Dermis lymphatic vessel endothelial cell (primary cell): Measurements from ENCODE around the gene DCAF11. TPM values are rescaled to one million over a fixed set of nuclear protein-coding genes. Genes with fewer than 3 reads are reported as not detected.

Experiments
- total RNA-seq: library from RNA; depleted of rRNA; stranded (reverse); fragments of >200 nt; gene quantifications from 2 replicates; pipeline ENCODE4 v1.2.1, GENCODE V29; 2014

DCAF11 gene
- 65.9 and 89.1 TPM in 2 replicates for total RNA-seq

GRCh38 chr14:24114532-24115421 lies at the start of gene DCAF11, which contains the start of gene NRL:
Gene DCAF11 (plus strand): TSS chr14:24114777. CDS start chr14:24115595, 818 bp downstream.
Gene NRL (minus strand): TSS chr14:24114949. CDS start chr14:24082848, 32,101 bp downstream.

GRCh38 chr14:24071144-24071697 lies 43.4 kb upstream of the DCAF11 start, which contains the start of gene CPNE6:
Gene CPNE6 (plus strand): TSS chr14:24071562. CDS start chr14:24072937, 1,375 bp downstream.

GRCh38 chr14:24093901-24094840 lies 20.4 kb upstream of the DCAF11 start, which contains the start of gene PCK2:
Gene PCK2 (plus strand): TSS chr14:24094311. CDS start chr14:24094406, 95 bp downstream.

GRCh38 chr14:24130380-24130716 lies 15.8 kb downstream of the DCAF11 start, which contains the start of gene FITM1:
Gene FITM1 (plus strand): TSS chr14:24130659. CDS start chr14:24131564, 905 bp downstream.

GRCh38 chr14:24135834-24136683 lies 21.5 kb downstream of the DCAF11 start, which contains the start of gene PSME1:
Gene PSME1 (plus strand): TSS chr14:24136194. CDS start chr14:24136263, 69 bp downstream.

GRCh38 chr14:24141097-24141880 lies 26.7 kb downstream of the DCAF11 start, which contains the start of gene EMC9:
Gene EMC9 (minus strand): TSS chr14:24141591. CDS start chr14:24141304, 287 bp downstream.

GRCh38 chr14:24146453-24146977 lies 31.9 kb downstream of the DCAF11 start, which contains the start of gene PSME2:
Gene PSME2 (minus strand): TSS chr14:24146610. CDS start chr14:24146581, 29 bp downstream.

GRCh38 chr14:24146978-24147760 lies 32.6 kb downstream of the DCAF11 start, which contains the start of gene RNF31:
Gene RNF31 (plus strand): TSS chr14:24147498. CDS start chr14:24147699, 201 bp downstream.

GRCh38 chr14:24160850-24161804 lies 46.5 kb downstream of the DCAF11 start, which contains the start of gene IRF9:
Gene IRF9 (plus strand): TSS chr14:24161265. CDS start chr14:24162145, 880 bp downstream.

GRCh38 chr14:24171422-24172260 lies 57.1 kb downstream of the DCAF11 start, which contains the start of gene REC8:
Gene REC8 (plus strand): TSS chr14:24172080. CDS start chr14:24172553, 473 bp downstream.

Other genes starting within 250 kb of the DCAF11 start
- 48.3 and 59.6 TPM in 2 replicates for gene DHRS4, start 161.0 kb upstream of the DCAF11 start, total RNA-seq
- gene DHRS4L2, start 125.8 kb upstream of the DCAF11 start, total RNA-seq: 12.1 and 14.8 TPM in 2 replicates
- gene CARMIL3, start 62.8 kb upstream of the DCAF11 start, total RNA-seq: under 0.01 TPM in 1 of 2 replicates, not detected in the other
- not detected in 2 replicates for gene CPNE6, start 43.2 kb upstream of the DCAF11 start, total RNA-seq
- gene PCK2, start 20.5 kb upstream of the DCAF11 start, total RNA-seq: 6.7 and 9.0 TPM in 2 replicates
- gene NRL, start 172 bp downstream of the DCAF11 start, total RNA-seq: 0.69 and 2.2 TPM in 2 replicates
- gene FITM1, start 15.9 kb downstream of the DCAF11 start, total RNA-seq: 0.34 and 0.76 TPM in 2 replicates
- gene PSME1, start 21.4 kb downstream of the DCAF11 start, total RNA-seq: 142 and 144 TPM in 2 replicates
- gene EMC9, start 26.8 kb downstream of the DCAF11 start, total RNA-seq: 15.4 and 15.8 TPM in 2 replicates
- gene PSME2, start 31.8 kb downstream of the DCAF11 start, total RNA-seq: 109 and 142 TPM in 2 replicates
- 22.1 and 24.0 TPM in 2 replicates for gene RNF31, start 32.7 kb downstream of the DCAF11 start, total RNA-seq
- 43.9 and 55.4 TPM in 2 replicates for gene IRF9, start 46.5 kb downstream of the DCAF11 start, total RNA-seq
- 0.87 and 1.3 TPM in 2 replicates for gene REC8, start 57.3 kb downstream of the DCAF11 start, total RNA-seq
- gene IPO4, start 74.0 kb downstream of the DCAF11 start, total RNA-seq: 19.3 and 31.5 TPM in 2 replicates
- gene TM9SF1, start 80.7 kb downstream of the DCAF11 start, total RNA-seq: 39.6 and 58.0 TPM in 2 replicates
- not detected in 2 replicates for gene TSSK4, start 90.9 kb downstream of the DCAF11 start, total RNA-seq
- 23.7 and 27.1 TPM in 2 replicates for gene CHMP4A, start 98.7 kb downstream of the DCAF11 start, total RNA-seq
- gene MDP1, start 101.3 kb downstream of the DCAF11 start, total RNA-seq: 11.3 and 13.1 TPM in 2 replicates
- 186 and 243 TPM in 2 replicates for gene NEDD8, start 117.6 kb downstream of the DCAF11 start, total RNA-seq
- gene GMPR2, start 118.2 kb downstream of the DCAF11 start, total RNA-seq: 80.6 and 106 TPM in 2 replicates
- 45.1 and 70.4 TPM in 2 replicates for gene TINF2, start 127.8 kb downstream of the DCAF11 start, total RNA-seq
- gene TGM1, start 148.4 kb downstream of the DCAF11 start, total RNA-seq: 0.09 and 0.22 TPM in 2 replicates
- gene RABGGTA, start 156.8 kb downstream of the DCAF11 start, total RNA-seq: 10.7 and 12.2 TPM in 2 replicates
- gene DHRS1, start 185.0 kb downstream of the DCAF11 start, total RNA-seq: 5.8 and 16.0 TPM in 2 replicates
- gene NOP9, start 185.1 kb downstream of the DCAF11 start, total RNA-seq: 20.8 and 21.0 TPM in 2 replicates
- 1.2 TPM in 2 replicates for gene CIDEB, start 193.2 kb downstream of the DCAF11 start, total RNA-seq
- gene LTB4R2, start 195.4 kb downstream of the DCAF11 start, total RNA-seq: 2.3 and 3.1 TPM in 2 replicates
- 1.6 and 1.7 TPM in 2 replicates for gene LTB4R, start 196.7 kb downstream of the DCAF11 start, total RNA-seq
- gene ADCY4, start 220.3 kb downstream of the DCAF11 start, total RNA-seq: 51.0 and 57.6 TPM in 2 replicates
- 2.1 and 2.2 TPM in 2 replicates for gene RIPK3, start 225.2 kb downstream of the DCAF11 start, total RNA-seq